Stimulated activated naive B cell treated with anti-CD40 and anti-IgM and Interleukin-4, amounts not matched to agents 10 μg/mL and 1 μg/mL and 100 μg/mL, for 72 hours (primary cell): ENCODE data around the gene TENM3.

Source experiments
- ATAC-seq, 2 donors: fragments of 150-1000 bp; cut with Tn5 transposase; replicated peaks; 2 replicates each; pipeline ENCODE4 v1.10.0; 2021; ENCODE audit warnings: moderate library complexity in 1 of 2
- DNase-seq: peaks from one replicate; pipeline ENCODE4 v3.0.0; 2021
- H3K27ac Mint-ChIP-seq: one replicate; pipeline ENCODE4 v1.8.0; 2022; ENCODE audit warnings: mild to moderate bottlenecking, mixed read lengths
- H3K27me3 Mint-ChIP-seq, 2 donors: one replicate each; pipeline ENCODE4 v1.8.0; 2022; ENCODE audit warnings: mixed read lengths in 2 of 2
- H3K36me3 Mint-ChIP-seq, 2 donors: one replicate each; pipeline ENCODE4 v1.8.0; 2022; ENCODE audit warnings: mixed read lengths in 2 of 2, mild to moderate bottlenecking in 1 of 2
- H3K4me1 Mint-ChIP-seq, 2 donors: one replicate each; pipeline ENCODE4 v1.8.0; 2022; ENCODE audit warnings: mixed read lengths in 2 of 2, mild to moderate bottlenecking in 1 of 2
- H3K4me3 Mint-ChIP-seq, 2 donors: one replicate each; pipeline ENCODE4 v1.8.0; 2022; ENCODE audit warnings: mild to moderate bottlenecking in 2 of 2, mixed read lengths in 2 of 2, moderate library complexity in 1 of 2
- H3K9me3 Mint-ChIP-seq, 2 donors: one replicate each; pipeline ENCODE4 v1.8.0; 2022; ENCODE audit warnings: mixed read lengths in 2 of 2, mild to moderate bottlenecking in 1 of 2

TENM3 gene

GRCh38 chr4:182219411-182220056 lies 23.7 kb upstream of the TENM3 start:
- no peaks in the 10 kb centered on the region for H3K4me1 Mint-ChIP-seq
- H3K9me3 Mint-ChIP-seq, result no peaks in the 10 kb centered on the region
- no peaks in the 10 kb centered on the region for H3K36me3 Mint-ChIP-seq
- H3K4me3 Mint-ChIP-seq, result no peak overlapping the region
- no peak for DNase-seq
- no peak for ATAC-seq
- H3K27ac Mint-ChIP-seq, result no peak overlapping the region
- no peaks in the 10 kb centered on the region for H3K27me3 Mint-ChIP-seq

GRCh38 chr4:182221987-182222386 lies 21.2 kb upstream of the TENM3 start:
- Mint-ChIP-seq H3K4me1 (no peaks in the 10 kb centered on the region), H3K4me3 (no peak overlapping the region), H3K36me3 (no peaks in the 10 kb centered on the region), H3K27ac (no peak overlapping the region), H3K9me3 (no peaks in the 10 kb centered on the region), H3K27me3 (no peaks in the 10 kb centered on the region)
- DNase-seq (no peak), ATAC-seq (no peak)

DNA sequence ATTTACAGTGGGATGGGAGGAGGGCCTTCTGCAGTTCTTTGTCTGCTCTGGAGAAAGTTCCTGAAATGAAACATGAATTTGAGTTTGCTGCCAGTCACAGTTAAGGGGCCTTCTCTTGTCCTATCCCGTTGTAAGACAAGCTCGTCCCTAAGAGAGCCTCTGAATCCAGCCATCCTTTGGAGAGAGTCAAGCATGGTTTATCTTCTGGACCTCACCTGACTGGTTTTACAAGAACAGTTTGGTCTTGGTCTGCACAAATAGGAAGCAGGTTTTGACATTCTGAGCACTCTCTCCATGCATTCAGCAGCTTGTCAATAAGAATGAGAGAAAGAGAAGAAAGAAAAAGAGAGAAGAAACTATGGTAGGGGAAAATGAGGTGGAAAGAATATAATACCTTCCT lies 20.4 kb upstream of the TENM3 start:
- H3K36me3 Mint-ChIP-seq, result no peaks in the 10 kb centered on the region
- H3K4me1 Mint-ChIP-seq, result no peaks in the 10 kb centered on the region
- ATAC-seq, result no peak
- no peaks in the 10 kb centered on the region for H3K27me3 Mint-ChIP-seq
- H3K9me3 Mint-ChIP-seq, result no peaks in the 10 kb centered on the region
- H3K27ac Mint-ChIP-seq, result no peak overlapping the region
- DNase-seq, result no peak
- H3K4me3 Mint-ChIP-seq, result no peak overlapping the region

- no peaks in the 10 kb centered on the region for H3K27me3 Mint-ChIP-seq
- H3K4me3 Mint-ChIP-seq, result no peak overlapping the region
Observed at GRCh38 chr4:182223708-182224107, 19.5 kb upstream of the TENM3 start.

GRCh38 chr4:182224192-182224850 lies 18.9 kb upstream of the TENM3 start:
- ATAC-seq (no peak), DNase-seq (no peak)
- Mint-ChIP-seq H3K27ac (no peak overlapping the region), H3K27me3 (no peaks in the 10 kb centered on the region), H3K4me3 (no peak overlapping the region), H3K4me1 (no peaks in the 10 kb centered on the region), H3K36me3 (no peaks in the 10 kb centered on the region), H3K9me3 (no peaks in the 10 kb centered on the region)

More at GRCh38 chr4:182223708-182224107, 19.5 kb upstream of the TENM3 start:
- DNase-seq (no peak), ATAC-seq (no peak)
- Mint-ChIP-seq H3K36me3 (no peaks in the 10 kb centered on the region), H3K9me3 (no peaks in the 10 kb centered on the region), H3K4me1 (no peaks in the 10 kb centered on the region), H3K27ac (no peak overlapping the region)

DNA sequence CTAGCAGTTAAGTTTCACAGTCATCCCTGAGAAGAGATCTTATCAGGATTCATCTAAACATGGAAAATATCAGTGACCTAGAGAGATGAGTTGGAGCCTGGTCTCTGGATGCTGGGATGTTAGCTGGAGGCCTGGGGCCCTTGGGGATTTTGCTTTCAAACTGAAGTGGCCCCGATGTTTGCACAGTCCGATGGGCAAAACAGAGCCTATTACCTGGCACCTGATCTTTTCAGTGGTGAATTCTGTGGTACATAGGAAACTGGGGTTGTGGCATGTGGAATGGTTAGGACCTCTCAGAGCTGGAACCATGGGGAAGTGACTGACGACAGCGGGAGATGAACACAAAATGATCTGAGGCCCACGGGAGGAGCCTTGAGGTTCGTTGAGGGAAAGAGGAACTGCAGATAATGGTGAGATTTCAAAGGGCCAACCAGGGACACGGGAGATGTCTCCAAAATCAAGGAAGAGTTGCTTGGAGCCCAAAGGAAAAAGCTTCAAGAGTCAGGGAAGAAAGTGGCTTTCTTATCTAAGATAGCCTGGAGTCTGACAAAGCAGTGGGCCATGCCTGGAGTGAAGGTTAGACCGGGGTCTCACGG lies 17.8 kb upstream of the TENM3 start:
- H3K9me3 Mint-ChIP-seq, result no peaks in the 10 kb centered on the region
- no peaks in the 10 kb centered on the region for H3K36me3 Mint-ChIP-seq
- H3K4me3 Mint-ChIP-seq, result no peak overlapping the region

GRCh38 chr4:182227611-182228010 lies 15.6 kb upstream of the TENM3 start:
- no peaks in the 10 kb centered on the region for H3K4me1 Mint-ChIP-seq
- DNase-seq (no peak), ATAC-seq (no peak)
- H3K27ac Mint-ChIP-seq, result no peak overlapping the region
- H3K36me3 Mint-ChIP-seq, result no peaks in the 10 kb centered on the region
- no peak overlapping the region for H3K4me3 Mint-ChIP-seq
- no peaks in the 10 kb centered on the region for H3K27me3 Mint-ChIP-seq
- peaks cover 0 to 3% of the 10 kb centered on the region in 2 donors for H3K9me3 Mint-ChIP-seq

More for the DNA sequence above, 17.8 kb upstream of the TENM3 start:
- no peak for ATAC-seq
- H3K27ac Mint-ChIP-seq, result no peak overlapping the region
- H3K27me3 Mint-ChIP-seq, result no peaks in the 10 kb centered on the region
- DNase-seq, result no peak
- H3K4me1 Mint-ChIP-seq, result no peaks in the 10 kb centered on the region

DNA sequence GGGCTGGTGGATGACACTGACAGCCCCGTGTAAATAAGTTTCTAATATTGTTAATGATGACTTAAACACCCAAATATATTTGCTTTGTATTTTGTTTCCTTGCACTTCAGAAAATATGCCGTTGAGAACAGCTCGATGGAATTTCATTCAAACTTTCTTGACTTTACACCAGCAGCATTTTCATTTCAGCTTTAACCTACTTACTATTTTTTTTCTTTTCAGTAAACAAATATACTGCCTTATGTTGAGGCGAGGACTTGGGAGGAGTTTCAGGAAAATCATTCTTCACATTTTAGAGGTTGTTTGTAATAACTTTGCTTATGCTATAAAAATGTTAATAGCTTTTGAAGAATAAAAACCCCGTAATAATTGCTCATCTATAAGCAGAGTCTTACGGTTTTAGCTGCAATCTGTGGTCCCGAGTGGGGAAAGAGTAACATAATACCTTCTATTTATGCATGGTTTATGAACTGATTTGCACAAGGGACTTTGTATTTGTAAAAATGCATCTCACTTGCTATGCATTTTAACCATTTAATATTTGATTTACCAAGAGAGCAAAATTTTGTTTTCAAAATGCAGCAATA lies 14.1 kb upstream of the TENM3 start:
- no peak overlapping the region for H3K27ac Mint-ChIP-seq
- no peaks in the 10 kb centered on the region for H3K36me3 Mint-ChIP-seq
- H3K4me3 Mint-ChIP-seq, result no peak overlapping the region
- no peaks in the 10 kb centered on the region for H3K4me1 Mint-ChIP-seq
- no peak for DNase-seq
- ATAC-seq, result no peak
- no peaks in the 10 kb centered on the region for H3K27me3 Mint-ChIP-seq
- H3K9me3 Mint-ChIP-seq, result peaks cover 0 to 3% of the 10 kb centered on the region in 2 donors

GRCh38 chr4:182230256-182230655 lies 12.9 kb upstream of the TENM3 start:
- Mint-ChIP-seq H3K27me3 (no peaks in the 10 kb centered on the region), H3K4me1 (no peaks in the 10 kb centered on the region), H3K36me3 (no peaks in the 10 kb centered on the region), H3K27ac (no peak overlapping the region), H3K9me3 (peaks cover 0 to 3% of the 10 kb centered on the region in 2 donors), H3K4me3 (no peak overlapping the region)
- DNase-seq (no peak), ATAC-seq (no peak)

DNA sequence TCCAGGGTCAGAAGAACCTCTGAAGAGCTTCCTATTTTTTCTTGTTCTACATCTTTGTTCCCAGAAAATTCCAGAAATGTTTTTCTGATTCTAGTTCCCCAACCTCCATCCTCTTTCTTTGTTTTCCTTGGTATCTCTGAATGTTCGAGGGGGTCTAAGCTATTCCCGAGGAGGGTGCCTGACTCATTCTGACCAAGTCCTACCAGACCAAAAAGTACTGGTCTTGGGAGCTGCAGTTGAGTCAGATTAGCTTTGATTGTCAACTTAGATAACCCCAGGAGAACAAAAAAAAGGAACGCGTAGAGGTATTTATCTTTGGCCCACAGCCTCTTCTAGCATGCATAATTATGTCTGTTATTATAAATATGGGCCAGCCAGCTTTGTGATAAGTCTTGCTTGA lies 12.1 kb upstream of the TENM3 start:
- no peaks in the 10 kb centered on the region for H3K27me3 Mint-ChIP-seq
- peaks cover 0 to 3% of the 10 kb centered on the region in 2 donors for H3K9me3 Mint-ChIP-seq
- H3K36me3 Mint-ChIP-seq, result no peaks in the 10 kb centered on the region
- H3K4me3 Mint-ChIP-seq, result no peak overlapping the region
- no peak overlapping the region for H3K27ac Mint-ChIP-seq
- no peaks in the 10 kb centered on the region for H3K4me1 Mint-ChIP-seq
- no peak for DNase-seq
- ATAC-seq, result no peak

GRCh38 chr4:182231496-182231895 lies 11.7 kb upstream of the TENM3 start:
- ATAC-seq (no peak), DNase-seq (no peak)
- no peak overlapping the region for H3K27ac Mint-ChIP-seq
- H3K4me1 Mint-ChIP-seq, result no peaks in the 10 kb centered on the region
- H3K27me3 Mint-ChIP-seq, result no peaks in the 10 kb centered on the region
- H3K9me3 Mint-ChIP-seq, result peaks cover 0 to 3% of the 10 kb centered on the region in 2 donors
- H3K4me3 Mint-ChIP-seq, result no peak overlapping the region
- no peaks in the 10 kb centered on the region for H3K36me3 Mint-ChIP-seq

DNA sequence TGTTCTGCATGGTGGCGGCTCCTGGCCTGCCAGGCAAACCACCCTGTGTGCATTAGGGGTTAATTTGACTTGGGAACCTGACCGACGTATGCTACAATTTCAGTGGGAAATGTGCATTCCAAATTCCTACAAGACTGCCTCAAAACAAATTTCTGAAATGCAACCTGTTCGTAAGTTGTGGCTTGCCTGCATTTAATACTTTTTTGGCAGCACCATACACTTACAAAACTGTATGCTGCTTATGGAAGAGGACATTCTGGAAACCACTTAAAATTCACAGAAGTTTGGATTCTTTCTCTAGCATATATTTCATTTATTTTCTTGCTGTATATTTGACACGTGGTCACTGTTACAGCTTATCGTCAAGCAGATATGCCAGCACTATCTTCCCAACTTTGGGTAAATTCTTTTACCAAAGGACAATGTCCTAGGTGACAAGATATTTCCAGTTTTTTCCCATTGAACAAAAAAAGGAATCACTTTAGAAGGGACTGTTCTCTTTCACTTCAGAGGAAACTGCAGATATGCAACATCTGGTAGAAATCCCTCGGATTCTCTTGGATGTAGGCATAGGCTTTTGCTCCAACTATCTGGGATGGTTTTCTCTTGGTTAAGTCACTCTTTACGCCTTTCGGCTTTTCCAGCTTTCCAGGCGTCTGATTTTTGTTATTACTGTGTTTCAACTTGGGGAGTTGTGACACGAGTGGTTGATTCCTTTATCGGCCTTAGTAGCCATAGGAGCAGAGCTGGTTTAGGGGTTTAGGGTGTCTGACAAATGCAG lies 9.7 kb upstream of the TENM3 start:
- Mint-ChIP-seq H3K27me3 (no peaks in the 10 kb centered on the region), H3K27ac (no peak overlapping the region), H3K4me3 (no peak overlapping the region), H3K36me3 (no peaks in the 10 kb centered on the region), H3K4me1 (no peaks in the 10 kb centered on the region), H3K9me3 (peaks cover 0 to 7% of the 10 kb centered on the region in 2 donors)
- ATAC-seq (no peak), DNase-seq (no peak)

DNA sequence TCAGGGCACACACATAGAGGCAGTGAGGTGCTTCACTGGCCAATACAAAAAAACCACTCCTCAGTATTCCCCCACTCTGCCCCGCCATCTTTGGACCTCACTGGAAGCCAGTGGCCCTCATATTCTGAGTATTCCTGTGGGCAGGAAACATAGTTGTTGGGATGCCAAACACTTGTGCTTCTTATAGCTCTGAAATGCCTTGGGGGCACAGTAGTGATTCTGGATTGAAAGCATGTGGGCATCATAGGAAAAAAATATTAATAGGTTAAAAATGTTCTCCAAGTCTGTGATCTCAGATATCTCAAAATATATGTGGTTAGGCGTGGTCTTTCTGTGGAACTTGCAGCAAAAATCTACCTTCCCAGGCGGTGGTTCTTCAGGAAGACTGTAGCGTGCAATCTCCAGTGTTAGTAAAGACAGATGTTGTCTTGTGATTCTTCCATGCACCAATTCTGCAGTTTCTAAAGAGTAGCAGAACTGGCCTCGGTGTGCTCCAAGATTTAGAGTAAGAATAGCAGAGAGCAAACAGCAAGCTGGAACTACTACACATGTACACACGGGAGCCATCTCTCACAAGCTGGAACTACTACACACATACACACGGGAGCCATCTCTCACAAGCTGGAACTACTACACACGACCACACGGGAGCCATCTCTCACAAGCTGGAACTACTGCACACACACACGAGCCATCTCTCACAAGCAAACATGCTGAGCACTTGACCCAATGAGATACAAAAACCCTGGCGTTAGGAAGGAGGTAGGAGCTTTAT lies 8.0 kb upstream of the TENM3 start:
- DNase-seq, result no peak
- Mint-ChIP-seq H3K27ac (no peak overlapping the region), H3K4me1 (no peaks in the 10 kb centered on the region), H3K4me3 (no peak overlapping the region), H3K27me3 (no peaks in the 10 kb centered on the region), H3K9me3 (peaks cover 0 to 7% of the 10 kb centered on the region in 2 donors), H3K36me3 (no peaks in the 10 kb centered on the region)
- no peak for ATAC-seq

GRCh38 chr4:182236186-182236585 lies 7.0 kb upstream of the TENM3 start:
- no peak for DNase-seq
- Mint-ChIP-seq H3K27me3 (no peaks in the 10 kb centered on the region), H3K36me3 (no peaks in the 10 kb centered on the region), H3K27ac (no peak overlapping the region), H3K9me3 (peaks cover 0 to 7% of the 10 kb centered on the region in 2 donors), H3K4me3 (no peak overlapping the region), H3K4me1 (no peaks in the 10 kb centered on the region)
- ATAC-seq, result no peak
